Panc1 (cell line): Measurements from ENCODE around the gene CC2D1A. TPM values are rescaled to one million over a fixed set of nuclear protein-coding genes. Genes with fewer than 3 reads are reported as not detected.

Experiments used
- ATAC-seq: fragments of 200-7000 bp; cut with Tn5 transposase; 2 replicates; pipeline ENCODE4 v1.9.1; 2020; ENCODE audit warnings: mild to moderate bottlenecking, moderate library complexity
- BruUV-seq: library from RNA; stranded (reverse); fragments of 400-500 nt; replicated peaks from 2 replicates; lab custom pipeline; 2021; lab: Mats Ljungman, UMichigan
- CTCF ChIA-PET: fragments of 300-600 bp; sonication (Branson Sonifier 250); formaldehyde crosslinking; loops from one replicate; lab custom pipeline; 2022; ENCODE audit warnings: antibody characterized with exemption; lab: Charles Lee
- POLR2A ChIA-PET: fragments of 300-600 bp; sonication (Branson Sonifier 250); formaldehyde crosslinking; loops from one replicate; lab custom pipeline; 2022; ENCODE audit warnings: antibody characterized with exemption; lab: Charles Lee
- DNase-seq: peaks from one replicate; pipeline ENCODE4 v3.0.0-alpha.2; 2010; ENCODE audit warnings: low read depth, low spot score
- H3K27ac ChIP-seq: 2 replicates; pipeline ENCODE4 v1.5.1; 2011; ENCODE audit warnings: mild to moderate bottlenecking, low read length, inconsistent platforms
- H3K27me3 ChIP-seq: fragments of 200-500 bp; sonication (Bioruptor generic); 2 replicates; pipeline ENCODE4 v1.6.0; 2014; ENCODE audit warnings: low read length, inconsistent platforms; ENCODE audit not compliant: control insufficient read depth, insufficient read depth
- H3K36me3 ChIP-seq: fragments of 200-500 bp; sonication (Bioruptor generic); 2 replicates; pipeline ENCODE4 v1.5.1; 2014; ENCODE audit warnings: inconsistent platforms, mild to moderate bottlenecking, low read length, moderate library complexity; ENCODE audit not compliant: control insufficient read depth, insufficient read depth
- H3K4me1 ChIP-seq: 2 replicates; pipeline ENCODE4 v1.5.1; 2011; ENCODE audit warnings: inconsistent platforms, mild to moderate bottlenecking, low read length, moderate library complexity; ENCODE audit not compliant: control insufficient read depth, insufficient read depth
- H3K4me3 ChIP-seq, 2 experiments: 2 replicates each; pipeline ENCODE4 v1.5.1; 2011 to 2012; ENCODE audit warnings: low read depth in 2 of 2, low read length in 2 of 2, mild to moderate bottlenecking in 2 of 2, inconsistent platforms in 1 of 2, moderate library complexity in 1 of 2
- H3K9me3 ChIP-seq: fragments of 200-500 bp; sonication (Bioruptor generic); 2 replicates; pipeline ENCODE4 v1.5.1; 2014; ENCODE audit warnings: low read depth, mild to moderate bottlenecking, inconsistent platforms, low read length, moderate library complexity; ENCODE audit not compliant: control insufficient read depth, insufficient read depth
- POLR2AphosphoS5 ChIP-seq: IDR thresholded peaks from 2 replicates; pipeline ENCODE4 v1.6.1; 2012; ENCODE audit warnings: mild to moderate bottlenecking, low read depth, low read length, moderate library complexity
- SIN3A ChIP-seq: IDR thresholded peaks from 2 replicates; pipeline ENCODE4 v1.6.1; 2012; ENCODE audit warnings: low read depth, mild to moderate bottlenecking, low read length, moderate library complexity, borderline replicate concordance; ENCODE audit not compliant: insufficient read depth
- TCF7L2 ChIP-seq: IDR thresholded peaks from 2 replicates; pipeline ENCODE4 v1.6.1; 2011; ENCODE audit warnings: mild to moderate bottlenecking, low read depth, low read length, inconsistent platforms
- in situ Hi-C: cut with HindIII; loops from 2 replicates; pipeline ENCODE4 v1.10.0; 2016; ENCODE audit warnings: low sequenced_read_pairs, low pct_unique_long_range_greater_than_20kb
- intact Hi-C: fragments of 100-400 bp; cut with micrococcal nuclease; formaldehyde crosslinking; loops from one replicate; pipeline ENCODE4 v1.10.0; 2022; ENCODE audit not compliant: unreplicated experiment
- total RNA-seq: library from RNA; stranded (reverse); gene quantifications from one replicate; pipeline ENCODE4 v1.2.1, GENCODE V29; 2021; ENCODE audit not compliant: unreplicated experiment
- TF ChIP-seq, protein P1 (sequence below): fragments of 450-650 bp; IDR thresholded peaks from 2 replicates; pipeline ENCODE4 v1.5.1; 2017; ENCODE audit warnings: mild to moderate bottlenecking
- TF ChIP-seq, protein P2 (sequence below), 2 experiments: IDR thresholded peaks; 2 replicates each; pipeline ENCODE4 v1.6.1; 2011 to 2012; ENCODE audit warnings: low read depth in 2 of 2, control low read depth in 1 of 2, low read length in 1 of 2, mild to moderate bottlenecking in 1 of 2, moderate library complexity in 1 of 2; ENCODE audit not compliant: insufficient read depth in 1 of 2

Gene CC2D1A
- total RNA-seq, 1 experiment from 2014 or later = 28.0 TPM

DNA sequence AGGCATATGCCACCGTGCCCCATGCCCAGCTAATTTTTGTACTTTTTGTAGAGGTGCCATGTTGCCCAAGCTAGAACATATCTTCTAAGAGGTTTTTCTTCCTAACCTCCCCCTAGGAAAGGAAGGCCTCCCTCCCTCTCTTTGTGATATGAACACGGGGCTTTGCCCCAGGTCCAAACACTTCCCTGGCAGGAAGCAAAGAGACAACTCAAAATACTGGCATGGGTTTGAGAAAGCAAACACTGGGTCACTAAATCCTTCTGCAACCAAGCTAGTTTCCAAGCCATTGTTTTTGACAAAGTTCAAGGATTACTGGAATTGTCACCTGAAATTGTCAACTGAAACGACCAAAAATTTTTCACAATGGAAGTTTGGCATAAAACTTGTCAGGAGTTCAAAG is 8.8 kb downstream of the CC2D1A start:
- TF ChIP-seq SIN3A = no peak
- TF ChIP-seq, protein P1, sequence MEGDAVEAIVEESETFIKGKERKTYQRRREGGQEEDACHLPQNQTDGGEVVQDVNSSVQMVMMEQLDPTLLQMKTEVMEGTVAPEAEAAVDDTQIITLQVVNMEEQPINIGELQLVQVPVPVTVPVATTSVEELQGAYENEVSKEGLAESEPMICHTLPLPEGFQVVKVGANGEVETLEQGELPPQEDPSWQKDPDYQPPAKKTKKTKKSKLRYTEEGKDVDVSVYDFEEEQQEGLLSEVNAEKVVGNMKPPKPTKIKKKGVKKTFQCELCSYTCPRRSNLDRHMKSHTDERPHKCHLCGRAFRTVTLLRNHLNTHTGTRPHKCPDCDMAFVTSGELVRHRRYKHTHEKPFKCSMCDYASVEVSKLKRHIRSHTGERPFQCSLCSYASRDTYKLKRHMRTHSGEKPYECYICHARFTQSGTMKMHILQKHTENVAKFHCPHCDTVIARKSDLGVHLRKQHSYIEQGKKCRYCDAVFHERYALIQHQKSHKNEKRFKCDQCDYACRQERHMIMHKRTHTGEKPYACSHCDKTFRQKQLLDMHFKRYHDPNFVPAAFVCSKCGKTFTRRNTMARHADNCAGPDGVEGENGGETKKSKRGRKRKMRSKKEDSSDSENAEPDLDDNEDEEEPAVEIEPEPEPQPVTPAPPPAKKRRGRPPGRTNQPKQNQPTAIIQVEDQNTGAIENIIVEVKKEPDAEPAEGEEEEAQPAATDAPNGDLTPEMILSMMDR = no peak
- TF ChIP-seq, protein P2, sequence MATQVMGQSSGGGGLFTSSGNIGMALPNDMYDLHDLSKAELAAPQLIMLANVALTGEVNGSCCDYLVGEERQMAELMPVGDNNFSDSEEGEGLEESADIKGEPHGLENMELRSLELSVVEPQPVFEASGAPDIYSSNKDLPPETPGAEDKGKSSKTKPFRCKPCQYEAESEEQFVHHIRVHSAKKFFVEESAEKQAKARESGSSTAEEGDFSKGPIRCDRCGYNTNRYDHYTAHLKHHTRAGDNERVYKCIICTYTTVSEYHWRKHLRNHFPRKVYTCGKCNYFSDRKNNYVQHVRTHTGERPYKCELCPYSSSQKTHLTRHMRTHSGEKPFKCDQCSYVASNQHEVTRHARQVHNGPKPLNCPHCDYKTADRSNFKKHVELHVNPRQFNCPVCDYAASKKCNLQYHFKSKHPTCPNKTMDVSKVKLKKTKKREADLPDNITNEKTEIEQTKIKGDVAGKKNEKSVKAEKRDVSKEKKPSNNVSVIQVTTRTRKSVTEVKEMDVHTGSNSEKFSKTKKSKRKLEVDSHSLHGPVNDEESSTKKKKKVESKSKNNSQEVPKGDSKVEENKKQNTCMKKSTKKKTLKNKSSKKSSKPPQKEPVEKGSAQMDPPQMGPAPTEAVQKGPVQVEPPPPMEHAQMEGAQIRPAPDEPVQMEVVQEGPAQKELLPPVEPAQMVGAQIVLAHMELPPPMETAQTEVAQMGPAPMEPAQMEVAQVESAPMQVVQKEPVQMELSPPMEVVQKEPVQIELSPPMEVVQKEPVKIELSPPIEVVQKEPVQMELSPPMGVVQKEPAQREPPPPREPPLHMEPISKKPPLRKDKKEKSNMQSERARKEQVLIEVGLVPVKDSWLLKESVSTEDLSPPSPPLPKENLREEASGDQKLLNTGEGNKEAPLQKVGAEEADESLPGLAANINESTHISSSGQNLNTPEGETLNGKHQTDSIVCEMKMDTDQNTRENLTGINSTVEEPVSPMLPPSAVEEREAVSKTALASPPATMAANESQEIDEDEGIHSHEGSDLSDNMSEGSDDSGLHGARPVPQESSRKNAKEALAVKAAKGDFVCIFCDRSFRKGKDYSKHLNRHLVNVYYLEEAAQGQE (IDR thresholded peaks at IDR 0.05; ENCODE audit: insufficient read depth in 1 of 2, low read depth in 2 of 2, low read length in 1 of 2) = no peak
- TF ChIP-seq TCF7L2 = no peak
- TF ChIP-seq POLR2AphosphoS5 = no peak
- H3K36me3 ChIP-seq = no peaks in the 10 kb centered on the region
- no peaks in the 10 kb centered on the region for H3K4me1 ChIP-seq
- DNase-seq (no peak), ATAC-seq (no peak)
- H3K9me3 ChIP-seq = no peaks in the 10 kb centered on the region
- no peaks in the 10 kb centered on the region for H3K27me3 ChIP-seq
- CTCF ChIA-PET = no interaction called here
- no TSS peak for BruUV-seq
- POLR2A ChIA-PET = interaction anchor here (0.7 kb wide), 1 partner anchor 114 kb away, joined by 4 read pairs; no protein-coding TSS in a partner anchor
- intact Hi-C loops = no loop called here
- H3K27ac ChIP-seq = no peak overlapping the region
- in situ Hi-C loops = no loop called here
- H3K4me3 ChIP-seq = no peak overlapping the region

DNA sequence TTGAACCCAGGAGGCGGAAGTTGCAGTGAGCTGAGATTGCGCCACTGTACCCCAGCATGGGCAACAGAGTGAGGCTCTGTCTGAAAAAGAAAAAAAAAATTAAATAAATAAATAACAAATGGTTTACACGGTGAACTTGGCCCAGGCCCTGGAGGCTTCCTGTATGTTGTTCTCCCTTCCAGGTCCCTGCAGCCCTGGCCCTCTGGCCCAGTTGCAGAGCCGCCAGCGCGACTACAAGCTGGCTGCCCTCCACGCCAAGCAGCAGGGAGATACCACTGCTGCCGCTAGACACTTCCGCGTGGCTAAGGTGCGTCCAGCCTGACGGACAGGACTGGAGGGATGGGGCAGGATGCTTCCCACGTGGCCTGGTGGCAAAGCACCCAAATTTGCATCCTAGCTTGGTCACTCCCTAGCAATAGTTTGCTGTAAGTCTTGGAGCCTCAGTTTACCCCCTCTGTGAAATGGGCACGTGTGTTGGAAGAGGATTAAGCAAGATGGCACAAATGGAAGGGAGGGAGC is 11.9 kb downstream of the CC2D1A start:
- Histone ChIP-seq H3K27ac (no peak overlapping the region), H3K9me3 (no peaks in the 10 kb centered on the region), H3K4me1 (no peaks in the 10 kb centered on the region), H3K36me3 (no peaks in the 10 kb centered on the region), H3K27me3 (no peaks in the 10 kb centered on the region), H3K4me3 (no peak overlapping the region)
- ChIA-PET CTCF (no interaction called here), POLR2A (no interaction called here)
- intact Hi-C loops = no loop called here
- ATAC-seq (no peak), DNase-seq (no peak)
- in situ Hi-C loops = no loop called here
- TF ChIP-seq TCF7L2 = no peak
- TF ChIP-seq, protein P1 = no peak
- TF ChIP-seq SIN3A = no peak
- no peak for TF ChIP-seq POLR2AphosphoS5
- TF ChIP-seq, protein P2 (IDR thresholded peaks at IDR 0.05; ENCODE audit: insufficient read depth in 1 of 2, low read depth in 2 of 2, low read length in 1 of 2) = no peak
- no TSS peak for BruUV-seq
